Muscle of leg (tissue), 11 donors: ENCODE measurements around the gene BMPR1A. TPM values are rescaled to one million over a fixed set of nuclear protein-coding genes. Genes with fewer than 3 reads are reported as not detected.
"Not testable (repeated sequence)": the region's sequence is repeated elsewhere in the genome, so short reads cannot be mapped to it uniquely, and the experiment has no call there.

Source experiments
- DNase-seq: peaks from one replicate; pipeline ENCODE4 v3.0.0; 2013
- H3K27ac ChIP-seq: one replicate; pipeline ENCODE4 v1.5.1; 2013; ENCODE audit warnings: mild to moderate bottlenecking, low read length, control low read depth
- H3K27me3 ChIP-seq: one replicate; pipeline ENCODE4 v1.6.1; 2013; ENCODE audit warnings: low read length; ENCODE audit not compliant: control insufficient read depth, insufficient read depth
- H3K36me3 ChIP-seq: one replicate; pipeline ENCODE4 v1.6.1; 2013; ENCODE audit warnings: low read length; ENCODE audit not compliant: control insufficient read depth, insufficient read depth
- H3K4me1 ChIP-seq: one replicate; pipeline ENCODE4 v1.6.1; 2013; ENCODE audit warnings: low read length; ENCODE audit not compliant: control insufficient read depth, insufficient read depth
- H3K4me3 ChIP-seq: one replicate; pipeline ENCODE4 v1.5.1; 2013; ENCODE audit warnings: low read length, control low read depth
- H3K9me3 ChIP-seq: replicated peaks from 2 replicates; pipeline ENCODE4 v1.6.1; 2013; ENCODE audit warnings: low read depth, low read length; ENCODE audit not compliant: control insufficient read depth
- whole genome bisulfite sequencing: methylation state at CpG from one replicate; pipeline ENCODE4 v1.1.5; 2013; ENCODE audit warnings: missing lambda C conversion rate; ENCODE audit not compliant: insufficient coverage; 5-methylcytosine and 5-hydroxymethylcytosine counted together
- polyA plus RNA-seq, 8 donors: library from polyadenylated mRNA; unstranded; fragments of 120-200 nt; gene quantifications; one replicate each; pipeline versions ENCODE4 v1.2.1 to v1.2.3, GENCODE V29; 2013; ENCODE audit warnings: inconsistent platforms in 1 of 8, low replicate concordance in 1 of 8; ENCODE audit not compliant: insufficient read length in 8 of 8, insufficient read depth in 1 of 8
- total RNA-seq: library from RNA; stranded (reverse); fragments of 120-200 nt; gene quantifications from one replicate; pipeline ENCODE4 v1.2.4, GENCODE V29; 2013

Gene BMPR1A
- total and polyA plus RNA-seq, 9 donors = 32.6 to 61.4 (median 46.6) TPM

DNA sequence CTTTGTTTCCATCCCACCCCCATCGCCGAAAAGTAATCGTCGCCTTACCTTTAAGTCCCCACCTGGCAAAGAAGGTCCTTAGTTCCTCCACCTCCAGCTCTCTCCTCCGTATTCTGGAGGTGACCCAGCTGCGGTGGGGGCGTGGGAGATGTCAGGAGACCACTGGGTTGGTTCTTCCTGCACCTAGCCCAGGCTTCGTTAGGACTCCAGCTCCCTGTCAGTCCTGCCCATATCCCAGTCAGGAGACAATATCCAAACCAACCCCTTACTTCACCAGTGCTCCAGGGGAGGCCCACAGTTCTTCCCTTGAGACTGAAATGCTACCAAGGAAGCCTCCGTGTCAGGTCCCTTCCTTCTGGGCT is 212.6 kb downstream of the BMPR1A start:
- Histone ChIP-seq H3K4me3 (no peak overlapping the region), H3K9me3 (no peaks in the 10 kb centered on the region), H3K36me3 (no peaks in the 10 kb centered on the region), H3K27me3 (peaks cover 34% of the 10 kb centered on the region), H3K4me1 (peaks cover 59% of the 10 kb centered on the region), H3K27ac (peak overlapping the region; percentile 90)
- peak; percentile 18 for DNase-seq
- WGBS = 64% methylated on average over 8 of the region's 9 CpGs

DNA sequence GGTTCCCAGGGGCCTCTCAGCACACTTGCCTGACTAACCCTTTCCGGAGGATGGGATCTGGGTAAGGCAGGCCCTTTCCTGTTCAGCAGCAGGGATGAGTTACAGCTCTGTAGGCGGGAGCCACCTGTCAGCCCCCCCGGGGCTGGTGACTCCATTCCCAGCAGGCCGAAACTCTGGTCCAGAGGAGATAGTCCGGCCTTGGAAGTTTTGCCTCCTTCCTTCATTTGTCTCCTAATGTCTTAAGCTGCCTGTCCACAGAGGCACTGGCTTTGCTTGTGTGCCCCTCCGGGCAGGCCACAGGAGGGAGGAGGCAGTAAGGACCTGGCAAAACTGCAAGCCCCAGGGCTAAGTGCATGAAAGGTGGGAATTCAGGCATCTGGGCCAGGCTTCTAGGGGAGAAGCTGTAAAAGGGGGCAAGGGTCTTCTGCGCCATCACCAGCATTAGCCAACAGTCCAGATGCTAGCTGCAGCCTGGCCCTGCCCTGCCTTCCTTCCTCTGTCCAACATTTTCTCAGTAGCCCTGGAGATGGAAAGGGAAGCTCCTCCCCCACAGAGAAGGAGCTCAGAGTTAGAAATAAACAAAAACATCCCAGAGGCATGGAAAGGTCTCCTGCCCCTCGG is 213.1 kb downstream of the BMPR1A start:
- H3K4me3 ChIP-seq = no peak overlapping the region
- H3K9me3 ChIP-seq = no peaks in the 10 kb centered on the region
- peaks cover 34% of the 10 kb centered on the region for H3K27me3 ChIP-seq
- H3K27ac ChIP-seq = peak overlapping the region; percentile 90
- DNase-seq = peak; percentile 74
- WGBS = 52% methylated on average over 5 of the region's 8 CpGs
- H3K36me3 ChIP-seq = no peaks in the 10 kb centered on the region
- peaks cover 59% of the 10 kb centered on the region for H3K4me1 ChIP-seq

DNA sequence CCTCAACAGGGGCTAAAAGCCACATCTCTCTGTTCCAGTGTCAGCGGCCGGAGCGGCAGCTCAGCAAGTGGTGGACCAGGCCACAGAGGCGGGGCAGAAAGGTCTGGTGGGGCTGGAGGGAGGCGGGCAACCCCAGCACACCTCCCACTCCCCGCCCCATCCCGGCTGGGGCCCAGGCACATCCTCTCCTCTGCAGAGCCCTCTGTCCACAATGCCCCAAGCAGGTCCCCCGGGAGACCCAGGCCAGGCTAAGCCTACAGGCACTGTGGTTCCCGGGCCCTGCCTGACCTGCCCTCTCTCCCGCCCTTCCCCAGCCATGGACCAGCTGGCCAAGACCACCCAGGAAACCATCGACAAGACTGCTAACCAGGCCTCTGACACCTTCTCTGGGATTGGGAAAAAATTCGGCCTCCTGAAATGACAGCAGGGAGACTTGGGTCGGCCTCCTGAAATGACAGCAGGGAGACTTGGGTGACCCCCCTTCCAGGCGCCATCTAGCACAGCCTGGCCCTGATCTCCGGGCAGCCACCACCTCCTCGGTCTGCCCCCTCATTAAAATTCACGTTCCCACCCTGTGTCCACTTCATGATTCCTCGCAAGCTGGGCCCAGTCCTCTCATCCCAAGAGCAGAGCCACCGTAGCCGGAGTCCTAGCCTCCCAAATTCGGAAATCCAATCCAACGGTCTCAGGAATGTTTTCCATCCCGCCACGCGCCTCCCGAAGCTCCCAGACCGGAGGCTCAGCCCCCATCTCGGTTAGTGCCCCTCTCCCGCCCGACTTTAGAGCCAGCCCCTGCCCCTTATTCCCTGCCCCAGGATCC is 214.0 kb downstream of the BMPR1A start:
- Histone ChIP-seq H3K27me3 (peaks cover 34% of the 10 kb centered on the region), H3K4me3 (peak overlapping the region; percentile 75), H3K36me3 (no peaks in the 10 kb centered on the region), H3K4me1 (peaks cover 59% of the 10 kb centered on the region), H3K27ac (peak overlapping the region; percentile 90), H3K9me3 (no peaks in the 10 kb centered on the region)
- DNase-seq = peak; percentile 82
- 7% methylated on average over 22 of the region's 30 CpGs for WGBS

DNA sequence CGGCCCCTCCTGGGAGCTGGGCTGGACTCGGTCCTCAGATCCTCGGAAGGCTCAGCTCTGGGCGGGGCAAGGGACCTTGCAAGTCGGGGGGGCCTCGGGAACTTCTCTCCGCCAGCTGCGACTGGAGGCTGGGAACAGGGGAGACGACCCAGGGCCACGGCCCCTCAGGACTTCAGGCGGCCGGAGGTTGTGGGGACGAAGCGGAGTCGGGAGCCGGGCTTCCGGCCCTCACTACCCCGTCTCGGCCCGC is 214.5 kb downstream of the BMPR1A start:
- 0% methylated on average over 18 of the region's 20 CpGs for WGBS
- Histone ChIP-seq H3K36me3 (no peaks in the 10 kb centered on the region), H3K4me3 (peak overlapping the region; percentile 75), H3K9me3 (no peaks in the 10 kb centered on the region), H3K27ac (peak overlapping the region; percentile 90), H3K27me3 (peaks cover 34% of the 10 kb centered on the region), H3K4me1 (peaks cover 59% of the 10 kb centered on the region)
- DNase-seq = no peak

DNA sequence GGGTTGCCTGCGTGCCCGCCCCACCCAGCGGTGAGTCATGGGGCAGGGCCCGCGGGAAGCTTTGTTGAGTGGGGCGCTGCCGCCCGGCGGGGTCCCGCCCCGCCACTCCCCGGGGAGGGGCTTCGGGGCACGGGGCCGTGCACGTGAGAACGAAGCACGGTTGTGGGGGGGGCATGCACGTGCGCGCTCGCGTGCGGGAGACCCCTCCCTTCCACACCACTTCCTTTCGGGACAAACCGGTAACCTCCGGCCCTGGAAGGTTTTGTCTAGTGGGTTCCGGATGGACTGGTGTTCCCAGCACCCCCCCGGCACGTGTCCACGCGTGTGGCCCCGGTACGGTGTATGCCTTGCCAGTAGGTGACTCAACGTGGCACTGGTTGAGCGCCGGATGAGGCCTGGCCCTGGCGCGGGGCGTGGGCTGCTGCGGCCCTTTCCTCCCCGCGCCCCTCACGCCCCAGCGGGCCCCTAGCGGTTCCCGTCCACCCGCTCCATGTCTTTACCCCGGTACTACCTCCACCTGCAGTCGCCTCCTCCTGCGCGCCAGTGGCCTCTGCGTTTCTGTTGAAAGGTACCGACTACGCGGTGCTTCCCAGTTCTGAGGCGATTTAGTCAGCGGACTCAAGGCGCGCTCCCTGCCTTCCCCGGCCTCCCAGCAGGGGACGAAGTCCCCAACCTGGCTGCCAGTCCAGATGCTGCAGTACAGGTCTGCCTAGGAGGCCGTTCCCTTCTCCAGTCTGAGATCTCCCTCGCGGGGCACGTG is 215.0 kb downstream of the BMPR1A start:
- WGBS = 4% methylated on average over 38 of the region's 66 CpGs
- Histone ChIP-seq H3K4me1 (peaks cover 55% of the 10 kb centered on the region), H3K4me3 (peak overlapping the region; percentile 75), H3K27me3 (peaks cover 34% of the 10 kb centered on the region), H3K27ac (peak overlapping the region; percentile 90), H3K36me3 (no peaks in the 10 kb centered on the region), H3K9me3 (no peaks in the 10 kb centered on the region)
- DNase-seq = peak; percentile 95

DNA sequence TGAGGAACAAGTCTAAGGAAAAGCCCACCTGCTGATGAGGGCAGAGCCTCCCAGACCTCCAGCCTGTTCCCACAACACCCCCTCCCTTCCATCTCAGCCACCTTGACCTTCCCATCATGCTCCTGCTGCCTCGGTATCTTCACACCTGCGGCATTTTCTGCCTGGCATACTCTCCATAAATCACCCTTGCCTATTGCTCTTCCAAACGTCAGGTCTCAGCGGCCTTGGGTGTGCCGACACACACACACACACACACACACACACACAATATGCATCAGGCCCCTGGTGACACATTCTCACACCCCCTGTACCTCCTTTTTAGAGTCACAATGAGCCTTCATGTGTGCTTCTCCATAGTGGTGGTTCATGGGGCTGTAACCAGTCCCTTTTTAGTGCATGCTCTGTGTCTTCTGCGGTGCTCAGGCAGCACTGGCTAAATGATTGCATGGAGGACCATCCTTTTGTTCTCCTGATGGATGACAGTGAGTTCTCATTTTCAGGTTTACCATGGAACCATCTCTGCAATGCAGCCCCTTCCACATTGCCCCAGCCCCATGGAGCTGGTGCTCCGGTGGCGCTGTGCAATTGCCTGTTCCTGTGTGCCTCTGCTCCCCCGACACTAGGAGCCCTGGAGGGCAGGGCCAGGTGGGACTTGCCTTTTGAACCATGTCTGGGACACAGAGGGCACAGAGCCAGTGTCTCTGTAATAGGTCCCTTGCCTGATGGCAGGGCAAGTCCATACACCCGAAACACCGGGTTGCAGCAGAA is 216.4 kb downstream of the BMPR1A start:
- no peak overlapping the region for H3K27ac ChIP-seq
- DNase-seq = peak; percentile 19
- WGBS = 92% methylated on average over 11 of the region's 11 CpGs

DNA sequence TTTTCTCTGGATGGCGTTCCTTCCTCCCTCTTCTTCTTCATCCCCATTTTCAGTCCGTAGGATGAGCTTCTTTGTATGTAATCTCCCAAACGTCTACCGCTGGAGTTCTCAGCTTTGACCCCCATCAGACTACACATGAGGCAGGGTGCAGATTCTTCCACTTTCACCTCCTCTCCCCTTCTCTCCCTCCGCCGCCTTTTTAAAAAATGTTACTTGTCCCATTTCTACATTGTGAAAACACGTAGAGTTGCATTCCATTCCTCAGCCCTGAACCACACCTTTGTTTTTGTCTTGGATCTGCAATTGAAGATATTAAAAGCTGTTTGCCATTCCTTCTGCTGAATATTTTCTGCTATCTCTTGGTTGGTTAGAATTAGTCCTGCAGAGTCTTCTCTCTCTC is 218.1 kb downstream of the BMPR1A start:
- H3K4me3 ChIP-seq = no peak overlapping the region
- 73% methylated on average over 6 of the region's 7 CpGs for WGBS
- no peaks in the 10 kb centered on the region for H3K9me3 ChIP-seq
- no peak for DNase-seq
- H3K27me3 ChIP-seq = peaks cover 13% of the 10 kb centered on the region
- no peaks in the 10 kb centered on the region for H3K36me3 ChIP-seq
- no peak overlapping the region for H3K27ac ChIP-seq
- peaks cover 36% of the 10 kb centered on the region for H3K4me1 ChIP-seq

More for the DNA sequence above, 216.4 kb downstream of the BMPR1A start:
- no peaks in the 10 kb centered on the region for H3K9me3 ChIP-seq
- H3K36me3 ChIP-seq = no peaks in the 10 kb centered on the region
- peaks cover 30% of the 10 kb centered on the region for H3K27me3 ChIP-seq
- H3K4me3 ChIP-seq = no peak overlapping the region
- H3K4me1 ChIP-seq = peaks cover 45% of the 10 kb centered on the region

DNA sequence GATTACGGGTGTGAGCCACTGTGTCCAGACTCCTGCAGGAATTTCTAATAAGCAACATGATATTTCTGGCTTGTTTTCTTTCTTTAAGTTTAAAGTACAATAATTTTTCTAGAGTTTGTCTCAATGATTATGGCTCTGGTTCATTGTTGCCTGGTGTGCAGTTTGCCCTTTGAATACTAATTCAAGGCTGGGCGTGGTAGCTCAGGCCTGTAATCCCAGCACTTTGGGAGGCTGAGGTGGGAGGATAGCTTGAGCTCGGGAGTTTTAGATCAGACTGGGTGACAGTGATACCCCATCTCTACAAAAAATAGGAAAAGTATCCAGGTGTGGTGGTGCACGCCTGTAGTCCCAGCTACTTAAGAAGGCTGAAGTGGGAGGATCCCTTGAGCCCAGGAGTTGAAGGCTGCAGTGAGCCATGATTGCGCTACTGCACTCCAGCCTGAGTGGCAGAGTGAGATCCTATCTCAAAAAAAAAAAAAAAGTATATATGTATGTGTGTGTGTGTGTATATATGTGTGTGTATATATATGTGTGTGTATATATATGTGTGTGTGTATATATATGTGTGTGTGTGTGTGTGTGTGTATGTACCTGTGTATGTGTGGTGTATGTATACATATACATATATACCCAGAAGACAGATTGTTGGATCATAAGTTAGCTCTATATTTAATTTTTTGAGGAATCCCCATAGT is 220.1 kb downstream of the BMPR1A start:
- H3K27ac ChIP-seq = no peak overlapping the region
- no CpG with 5 or more reads among the region's 5 CpGs for WGBS
- no peak overlapping the region for H3K4me3 ChIP-seq
- peaks cover 28% of the 10 kb centered on the region for H3K4me1 ChIP-seq
- no peak for DNase-seq
- H3K9me3 ChIP-seq = no peaks in the 10 kb centered on the region
- no peaks in the 10 kb centered on the region for H3K36me3 ChIP-seq
- peaks cover 6% of the 10 kb centered on the region for H3K27me3 ChIP-seq

DNA sequence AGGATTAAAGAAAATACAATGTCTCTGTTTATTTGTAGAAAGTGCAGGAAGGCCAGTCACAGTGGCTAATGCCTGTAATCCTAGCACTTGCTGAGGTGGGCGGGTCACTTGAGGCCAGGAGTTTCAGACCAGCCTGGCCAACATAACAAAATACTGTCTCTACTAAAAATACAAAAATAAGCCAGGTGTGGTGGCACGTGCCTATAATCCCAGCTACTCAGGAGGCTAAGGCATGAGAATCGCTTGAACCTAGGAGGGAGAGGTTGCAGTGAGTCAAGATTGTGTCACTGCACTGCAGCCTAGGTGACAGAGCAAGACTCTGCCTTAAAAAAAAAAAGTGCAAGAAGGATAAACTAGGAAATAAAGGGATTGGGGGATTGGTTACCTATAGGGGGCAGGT is 222.0 kb downstream of the BMPR1A start:
- not testable (repeated sequence) for H3K27me3 ChIP-seq
- 73% methylated on average over 2 of the region's 3 CpGs for WGBS
- H3K27ac ChIP-seq = peak overlapping the region; percentile 71

More for the DNA sequence above, 222.0 kb downstream of the BMPR1A start:
- peaks cover 23% of the 10 kb centered on the region for H3K4me1 ChIP-seq
- not testable (repeated sequence) for H3K9me3 ChIP-seq, H3K4me3 ChIP-seq, DNase-seq, H3K36me3 ChIP-seq
